ENCODE results near the gene SLC35F3. TPM values are rescaled to one million over a fixed set of nuclear protein-coding genes. Genes with fewer than 3 reads are reported as not detected.

Gene SLC35F3
- total and polyA plus RNA-seq, 8 donors: 1.4 to 7.1 (median 2.5) TPM

- WGBS, 2 donors: 78 to 86% methylated on average over 7 of the region's 7 CpGs
- intact Hi-C loops (cut with DNase I): loop anchor here in 1 of 3 donors (10.0 kb wide), 1 partner anchor 97 kb away; no protein-coding TSS in a partner anchor
- no peak for TF ChIP-seq CTCF (IDR thresholded peaks at IDR 0.05)
- Histone ChIP-seq H3K9me3 (no peaks in the 10 kb centered on the region), H3K36me3 (no peaks in the 10 kb centered on the region), H3K27ac (no peak overlapping the region), H3K27me3 (no peaks in the 10 kb centered on the region), H3K4me3 (no peak overlapping the region), H3K4me1 (no peaks in the 10 kb centered on the region)
- no peak for FAIRE-seq
- no peak for DNase-seq
- ATAC-seq: no peak
Observed at GRCh38 chr1:234311414-234311813, 406.9 kb downstream of the SLC35F3 start.

GRCh38 chr1:234313171-234313570, 408.7 kb downstream of the SLC35F3 start:
- Histone ChIP-seq H3K4me1 (no peaks in the 10 kb centered on the region), H3K4me3 (no peak overlapping the region), H3K36me3 (no peaks in the 10 kb centered on the region), H3K9me3 (no peaks in the 10 kb centered on the region), H3K27me3 (no peaks in the 10 kb centered on the region), H3K27ac (no peak overlapping the region)
- no peak for DNase-seq
- FAIRE-seq: no peak
- ATAC-seq: no peak
- TF ChIP-seq CTCF (IDR thresholded peaks at IDR 0.05): no peak
- WGBS, 2 donors: 86 to 96% methylated on average over 4 of the region's 4 CpGs
- intact Hi-C loops (cut with DNase I): loop anchor here in 1 of 3 donors (10.0 kb wide), 1 partner anchor 98 kb away; no protein-coding TSS in a partner anchor

GRCh38 chr1:234315091-234315541, 410.6 kb downstream of the SLC35F3 start:
- Histone ChIP-seq H3K36me3 (no peaks in the 10 kb centered on the region), H3K27me3 (no peaks in the 10 kb centered on the region), H3K9me3 (no peaks in the 10 kb centered on the region), H3K27ac (no peak overlapping the region), H3K4me3 (no peak overlapping the region), H3K4me1 (no peaks in the 10 kb centered on the region)
- ATAC-seq (peak in 1 of 4 donors; percentile 43), FAIRE-seq (no peak), DNase-seq (no peak)
- intact Hi-C loops (cut with DNase I): loop anchor here in 1 of 3 donors (10.0 kb wide), 1 partner anchor 100 kb away; no protein-coding TSS in a partner anchor
- 69 to 89% methylated on average over 6 of the region's 6 CpGs for WGBS, 2 donors
- TF ChIP-seq CTCF (IDR thresholded peaks at IDR 0.05): no peak

- H3K36me3 ChIP-seq: no peaks in the 10 kb centered on the region
- WGBS, 2 donors: 78 to 82% methylated on average over 3 of the region's 3 CpGs
- TF ChIP-seq CTCF (IDR thresholded peaks at IDR 0.05): no peak
- no peaks in the 10 kb centered on the region for H3K9me3 ChIP-seq
- no peak overlapping the region for H3K27ac ChIP-seq
- intact Hi-C loops (cut with DNase I): loop anchor here in 1 of 3 donors (10.0 kb wide), 1 partner anchor 101 kb away; no protein-coding TSS in a partner anchor
- FAIRE-seq (no peak), DNase-seq (no peak), ATAC-seq (no peak)
- no peaks in the 10 kb centered on the region for H3K27me3 ChIP-seq
- H3K4me3 ChIP-seq: no peak overlapping the region
- no peaks in the 10 kb centered on the region for H3K4me1 ChIP-seq
Observed at GRCh38 chr1:234315588-234315987, 411.1 kb downstream of the SLC35F3 start.

GRCh38 chr1:234316486-234316885, 412.0 kb downstream of the SLC35F3 start:
- 90 to 95% methylated on average over 18 of the region's 18 CpGs for whole genome bisulfite sequencing, 2 donors

More at GRCh38 chr1:234316486-234316885, 412.0 kb downstream of the SLC35F3 start:
- FAIRE-seq (no peak), DNase-seq (no peak), ATAC-seq (no peak)
- no peaks in the 10 kb centered on the region for H3K27me3 ChIP-seq
- no peak overlapping the region for H3K27ac ChIP-seq
- intact Hi-C loops (cut with DNase I): loop anchor here in 1 of 3 donors (10.0 kb wide), 1 partner anchor 102 kb away; no protein-coding TSS in a partner anchor
- no peaks in the 10 kb centered on the region for H3K36me3 ChIP-seq
- H3K4me1 ChIP-seq: no peaks in the 10 kb centered on the region
- TF ChIP-seq CTCF (IDR thresholded peaks at IDR 0.05): no peak
- no peaks in the 10 kb centered on the region for H3K9me3 ChIP-seq
- no peak overlapping the region for H3K4me3 ChIP-seq
